GM19239 (cell line): ENCODE results near the gene SPCS1.
A peak's percentile ranks its signal among the peaks of the same experiment; 100 is the strongest.
"Not testable (repeated sequence)": the region's sequence is repeated elsewhere in the genome, so short reads cannot be mapped to it uniquely, and the experiment has no call there.

Experiments
- DNase-seq: peaks from one replicate; pipeline ENCODE4 v3.0.0; 2011; ENCODE audit warnings: low spot score; ENCODE audit not compliant: insufficient read length
- FAIRE-seq: peaks from 2 replicates; lab custom pipeline; 2011; peaks lifted over from hg19 to GRCh38; lab: Jason Lieb, UNC

The SPCS1 gene

GRCh38 chr3:52724511-52724910 is 18.6 kb downstream of the SPCS1 start:
- no peak for FAIRE-seq
- DNase-seq = no peak

GRCh38 chr3:52728753-52729152 is 22.8 kb downstream of the SPCS1 start:
- not testable (repeated sequence) for FAIRE-seq, DNase-seq

- DNase-seq = no peak
- FAIRE-seq = no peak
Observed at GRCh38 chr3:52730681-52731080, 24.8 kb downstream of the SPCS1 start.

- FAIRE-seq = no peak
- no peak for DNase-seq
Observed at GRCh38 chr3:52731590-52731989, 25.7 kb downstream of the SPCS1 start.

- no peak for FAIRE-seq
Observed at GRCh38 chr3:52733256-52733891, 27.5 kb downstream of the SPCS1 start.

GRCh38 chr3:52739730-52740129 is 33.8 kb downstream of the SPCS1 start:
- DNase-seq = no peak
- no peak for FAIRE-seq

More at GRCh38 chr3:52733256-52733891, 27.5 kb downstream of the SPCS1 start:
- no peak for DNase-seq

GRCh38 chr3:52742418-52743041 is 36.6 kb downstream of the SPCS1 start:
- FAIRE-seq = peak; percentile 93

GRCh38 chr3:52743152-52743551 is 37.2 kb downstream of the SPCS1 start:
- DNase-seq (no peak), FAIRE-seq (no peak)

More at GRCh38 chr3:52742418-52743041, 36.6 kb downstream of the SPCS1 start:
- peak; percentile 20 for DNase-seq

GRCh38 chr3:52743721-52744120 is 37.8 kb downstream of the SPCS1 start:
- FAIRE-seq (no peak), DNase-seq (no peak)

- no peak for FAIRE-seq
Observed at GRCh38 chr3:52752045-52752660, 46.2 kb downstream of the SPCS1 start.

GRCh38 chr3:52754373-52754772 is 48.5 kb downstream of the SPCS1 start:
- FAIRE-seq (no peak), DNase-seq (no peak)

More at GRCh38 chr3:52752045-52752660, 46.2 kb downstream of the SPCS1 start:
- no peak for DNase-seq

GRCh38 chr3:52756141-52756540 is 50.2 kb downstream of the SPCS1 start:
- FAIRE-seq (no peak), DNase-seq (no peak)
